ENCODE data around the gene STAM2.

Gene STAM2

GRCh38 chr2:152083202-152083875 lies 92.2 kb downstream of the STAM2 start:
- TF ChIP-seq CTCF (IDR thresholded peaks at IDR 0.05; ENCODE audit: low read depth, low read length, missing control alignments) = no peak
- no peak for DNase-seq (ENCODE audit: low read depth)
- H3K4me3 ChIP-seq (ENCODE audit: low read depth, low read length) = no peak overlapping the region

- no peak for TF ChIP-seq CTCF (IDR thresholded peaks at IDR 0.05; ENCODE audit: low read depth, low read length, missing control alignments)
- no peak overlapping the region for H3K4me3 ChIP-seq (ENCODE audit: low read depth, low read length)
- DNase-seq (ENCODE audit: low read depth) = no peak
These were observed 96.9 kb downstream of the STAM2 start for GRCh38 chr2:152078662-152079061.

- H3K4me3 ChIP-seq (ENCODE audit: low read depth, low read length) = no peak overlapping the region
- TF ChIP-seq CTCF (IDR thresholded peaks at IDR 0.05; ENCODE audit: low read depth, low read length, missing control alignments) = no peak
- no peak for DNase-seq (ENCODE audit: low read depth)
These were observed 97.5 kb downstream of the STAM2 start for GRCh38 chr2:152078023-152078422.

GRCh38 chr2:152075461-152076050 lies 100.0 kb downstream of the STAM2 start:
- no peak overlapping the region for H3K4me3 ChIP-seq (ENCODE audit: low read depth, low read length)
- no peak for TF ChIP-seq CTCF (IDR thresholded peaks at IDR 0.05; ENCODE audit: low read depth, low read length, missing control alignments)
- no peak for DNase-seq (ENCODE audit: low read depth)

- TF ChIP-seq CTCF (IDR thresholded peaks at IDR 0.05; ENCODE audit: low read depth, low read length, missing control alignments) = no peak
- DNase-seq (ENCODE audit: low read depth) = no peak
- H3K4me3 ChIP-seq (ENCODE audit: low read depth, low read length) = no peak overlapping the region
These were observed 103.6 kb downstream of the STAM2 start for GRCh38 chr2:152072011-152072410.

GRCh38 chr2:152071518-152071917 lies 104.0 kb downstream of the STAM2 start:
- DNase-seq (ENCODE audit: low read depth) = no peak
- no peak overlapping the region for H3K4me3 ChIP-seq (ENCODE audit: low read depth, low read length)
- TF ChIP-seq CTCF (IDR thresholded peaks at IDR 0.05; ENCODE audit: low read depth, low read length, missing control alignments) = no peak

GRCh38 chr2:152071092-152071491 lies 104.5 kb downstream of the STAM2 start:
- no peak for DNase-seq (ENCODE audit: low read depth)
- no peak overlapping the region; the same call in 1 of the 2 replicates for H3K4me3 ChIP-seq (ENCODE audit: low read depth, low read length)
- TF ChIP-seq CTCF (IDR thresholded peaks at IDR 0.05; ENCODE audit: low read depth, low read length, missing control alignments) = no peak
